GM19438 (cell line): Measurements from ENCODE around the gene LARP4B.

Experiments used
- ATAC-seq: cut with Tn5 transposase; IDR thresholded peaks from one replicate; pipeline ENCODE4 v1.9.1; 2021; ENCODE audit warnings: low read depth; ENCODE audit not compliant: unreplicated experiment

Gene LARP4B

DNA sequence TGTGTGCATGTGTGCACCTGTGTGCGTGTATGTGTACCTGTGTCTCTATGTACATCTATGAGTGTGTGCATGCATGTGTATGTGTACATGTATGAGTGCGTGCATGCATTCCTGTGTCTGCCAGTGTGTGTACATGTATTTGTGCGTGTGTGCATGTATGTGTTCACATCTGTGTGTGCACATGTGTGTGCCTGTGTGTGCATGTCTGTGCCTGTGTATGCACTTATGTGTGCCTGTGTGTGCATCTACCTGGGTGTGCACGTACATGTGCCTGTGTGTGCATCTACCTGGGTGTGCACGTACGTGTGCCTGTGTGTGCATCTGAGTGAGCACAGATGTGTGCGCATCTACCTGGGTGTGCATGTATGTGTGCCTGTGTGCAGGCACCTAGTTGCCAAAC, 139.9 kb downstream of the LARP4B start:
- ATAC-seq: no peak

DNA sequence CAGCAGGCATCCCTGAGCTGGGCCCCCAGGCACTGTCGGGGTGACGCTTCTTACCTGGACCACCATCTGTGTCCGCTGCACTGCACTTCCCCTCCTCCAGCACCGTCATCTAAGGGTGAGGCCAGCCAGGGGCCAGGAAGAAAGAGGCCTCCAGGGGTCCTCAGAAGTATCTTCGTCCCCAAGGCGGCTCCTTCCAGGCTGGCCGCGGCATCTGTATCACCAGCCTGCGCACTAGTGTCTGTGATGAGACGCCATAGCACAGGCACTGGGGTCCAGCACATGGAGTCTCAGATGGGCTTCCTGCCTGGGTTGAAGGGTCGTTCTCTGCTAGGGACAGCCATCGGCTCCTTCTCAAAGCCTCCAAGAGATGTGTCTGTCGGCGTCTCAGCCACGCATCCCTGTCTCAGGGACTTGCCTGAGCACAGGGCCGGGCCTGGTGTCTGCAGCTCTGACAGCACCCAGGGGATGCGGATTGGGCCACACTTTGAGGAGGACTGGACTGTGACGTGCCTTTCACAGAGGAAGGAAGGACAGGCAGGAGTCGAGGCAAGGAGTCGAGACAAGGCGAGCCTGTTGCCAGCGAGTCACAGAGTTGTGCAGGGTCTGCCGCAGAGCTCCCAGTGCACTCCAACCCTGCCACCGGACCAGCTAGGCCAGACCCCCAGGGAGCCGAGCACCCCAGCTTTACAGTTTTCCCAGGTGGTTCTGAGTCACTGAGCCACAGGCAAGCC, 140.5 kb downstream of the LARP4B start:
- ATAC-seq: no peak

DNA sequence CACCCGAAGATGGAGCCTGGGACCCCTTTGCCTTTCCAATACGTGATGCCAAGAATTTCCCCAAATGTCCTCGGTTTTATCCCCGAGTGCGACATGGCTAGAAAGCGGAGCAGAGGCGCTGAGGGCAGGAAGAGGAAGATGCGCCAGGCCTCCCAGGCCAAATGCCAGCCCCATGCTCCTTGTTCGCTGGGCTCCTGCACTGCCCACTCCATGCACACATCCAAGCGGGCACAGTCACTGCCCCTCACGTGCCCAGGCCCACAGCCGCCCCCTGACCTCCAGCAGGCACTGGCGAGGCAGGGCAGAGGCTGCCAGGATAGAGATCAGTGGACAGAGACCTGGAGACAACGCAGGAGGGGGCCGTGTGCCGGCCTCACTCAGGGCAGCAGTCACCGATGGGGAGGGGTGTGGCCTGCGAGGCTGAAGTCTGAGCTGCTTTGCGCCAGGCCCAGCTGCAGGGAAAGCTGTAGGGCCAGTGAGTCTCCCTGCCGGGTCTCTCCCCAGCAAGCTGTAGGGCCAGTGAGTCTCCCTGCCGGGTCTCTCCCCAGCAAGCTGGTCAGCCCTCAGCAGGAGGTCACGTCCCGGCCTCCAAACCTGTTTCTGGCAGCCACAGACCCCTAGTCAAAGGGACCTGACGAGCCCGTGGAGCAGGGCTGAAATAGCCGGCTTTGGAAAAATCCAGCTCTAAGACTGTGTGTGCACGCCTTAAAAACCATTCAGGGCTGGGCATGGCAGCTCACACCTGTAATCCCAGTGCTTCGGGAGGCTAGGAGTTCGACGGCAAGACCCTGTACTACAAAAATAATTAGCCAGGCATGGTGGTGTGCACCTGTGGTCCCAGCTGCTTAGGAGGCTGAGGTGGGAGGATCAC, 141.4 kb downstream of the LARP4B start:
- no peak for ATAC-seq

DNA sequence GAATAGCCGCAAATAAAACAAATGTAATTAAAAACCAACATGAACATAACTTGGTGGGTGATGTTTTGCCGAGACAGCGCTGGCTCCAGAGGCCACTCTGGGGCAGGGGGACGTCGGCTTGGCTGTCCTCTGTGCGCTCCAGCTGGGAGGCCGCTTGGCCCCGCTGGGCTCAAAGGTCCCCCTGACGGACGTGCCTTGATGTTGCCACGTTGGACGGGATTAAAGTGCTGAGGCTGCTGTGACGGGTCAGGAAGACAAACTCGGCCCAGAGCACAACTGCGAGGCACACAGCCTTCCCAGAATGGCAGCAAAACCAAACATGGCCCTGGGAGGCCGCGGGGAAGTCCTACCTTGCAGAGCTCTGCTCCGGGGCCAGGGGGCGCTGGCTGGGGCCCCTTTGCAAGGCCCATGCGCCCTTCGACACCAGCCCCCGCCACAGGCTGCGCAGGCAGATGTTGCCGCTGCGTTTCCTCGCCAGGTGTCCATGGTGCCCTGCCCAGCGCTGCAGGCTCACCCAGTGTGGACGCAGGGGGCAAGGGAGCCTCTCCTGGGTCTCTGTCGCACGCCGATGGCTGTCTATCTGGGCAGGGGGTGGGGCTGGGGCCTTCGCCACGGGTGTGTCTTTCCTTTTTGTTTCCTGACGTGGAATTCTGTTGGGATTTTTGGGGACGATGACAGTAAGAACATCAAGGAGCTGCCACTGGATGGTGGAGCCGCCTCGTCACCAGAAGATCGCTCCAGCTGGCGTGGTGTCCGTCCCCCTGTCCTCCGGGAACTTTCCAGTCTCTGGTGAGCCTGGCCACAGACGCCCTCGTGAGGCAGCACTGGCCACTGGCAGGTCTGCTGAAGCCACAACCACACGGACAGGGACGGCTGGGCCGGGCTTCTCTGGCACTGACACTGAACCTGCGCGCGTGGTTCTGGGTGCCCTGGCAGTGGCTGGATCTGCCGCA, 142.4 kb downstream of the LARP4B start:
- ATAC-seq: no peak

DNA sequence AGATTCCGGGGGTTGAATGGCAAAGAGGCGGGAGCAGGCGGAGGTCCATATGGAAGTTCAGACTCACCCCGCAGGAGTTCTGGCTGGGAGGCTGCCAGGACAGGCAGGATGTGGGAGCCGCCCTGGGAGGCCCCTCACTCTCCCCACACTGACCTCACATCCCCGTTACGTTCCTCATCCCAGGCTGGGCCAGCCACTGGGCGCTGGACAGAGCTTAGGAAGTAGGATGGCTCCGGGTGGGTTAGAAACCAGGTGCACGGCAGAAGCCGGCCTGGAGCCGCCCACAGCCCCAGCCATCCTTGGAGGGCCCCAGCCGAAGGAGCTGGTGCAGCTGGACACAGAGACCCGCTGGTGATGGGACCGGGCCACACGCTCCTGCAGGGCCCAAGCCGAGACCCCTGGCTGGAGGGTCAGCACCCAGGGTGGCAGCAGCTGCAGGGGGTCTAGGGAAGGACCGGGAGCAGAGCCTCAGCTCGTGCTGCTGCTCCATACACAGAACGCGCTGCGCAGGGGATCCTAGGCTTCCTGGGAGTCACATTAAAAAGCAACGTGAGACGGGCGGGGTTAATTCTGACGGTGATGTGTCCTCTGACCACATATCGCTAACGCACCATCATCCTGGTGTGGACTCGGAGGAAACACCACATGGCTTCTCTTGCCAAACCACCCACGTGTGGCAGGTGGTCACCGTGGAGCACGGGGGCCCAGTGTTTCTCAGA, 143.4 kb downstream of the LARP4B start:
- ATAC-seq: no peak

DNA sequence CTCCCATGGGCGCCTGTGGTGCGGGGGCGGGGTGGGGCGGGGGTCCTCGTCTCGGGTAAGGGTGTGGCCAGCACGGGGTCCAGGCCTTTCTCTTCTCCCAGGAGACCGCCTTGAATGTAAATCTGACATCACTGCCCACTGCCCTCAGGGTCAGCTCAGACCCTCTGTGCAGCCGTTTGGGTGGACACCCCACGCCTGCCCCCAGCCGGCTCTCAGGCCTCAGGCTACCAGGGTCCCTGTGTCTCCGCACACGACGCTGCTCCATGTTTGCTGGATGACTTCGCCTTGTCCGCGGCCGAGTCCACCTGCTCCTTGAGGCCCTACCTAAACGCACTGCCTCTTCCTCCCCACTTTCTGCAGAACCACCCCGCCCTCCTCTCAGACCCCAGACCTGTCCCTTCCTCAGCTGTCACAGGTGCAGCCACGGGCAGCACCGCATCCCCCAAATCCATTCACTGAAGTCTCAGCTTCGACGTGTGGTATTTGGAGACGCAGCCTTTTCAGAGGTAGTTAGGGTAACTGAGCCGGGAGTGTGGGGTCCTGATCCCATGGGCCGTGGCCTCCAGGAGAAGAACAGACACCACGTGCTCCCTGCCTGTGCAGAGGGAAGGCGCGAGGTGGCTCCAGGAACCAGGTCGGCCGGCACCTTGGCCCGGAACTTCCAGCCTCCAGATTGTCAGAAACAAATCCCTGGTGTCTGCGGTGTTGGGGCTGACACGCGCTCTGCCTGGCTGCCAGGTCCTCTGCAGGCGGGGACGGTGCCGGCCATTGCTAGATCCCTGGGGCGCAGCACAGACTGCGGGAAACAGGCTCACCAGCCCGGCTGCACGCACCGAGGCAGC, 144.7 kb downstream of the LARP4B start:
- ATAC-seq: no peak

DNA sequence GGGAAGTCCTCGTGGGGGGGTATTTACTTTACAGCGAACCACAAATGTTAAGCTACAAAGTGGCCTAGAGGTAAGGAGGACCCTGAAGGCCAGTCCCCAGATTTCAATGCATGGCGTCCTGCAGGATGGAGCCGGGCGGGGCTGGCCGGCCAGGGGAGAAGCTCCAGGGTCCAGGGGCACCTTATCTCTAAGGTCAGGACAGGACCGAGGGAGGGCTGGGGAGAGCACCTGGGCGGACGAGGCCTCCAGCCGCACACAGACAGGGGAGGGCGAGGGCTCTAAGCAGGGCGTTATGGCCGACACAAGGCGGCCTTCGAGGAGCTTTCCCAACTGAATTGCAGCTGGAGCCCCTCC, 145.7 kb downstream of the LARP4B start:
- ATAC-seq: no peak

DNA sequence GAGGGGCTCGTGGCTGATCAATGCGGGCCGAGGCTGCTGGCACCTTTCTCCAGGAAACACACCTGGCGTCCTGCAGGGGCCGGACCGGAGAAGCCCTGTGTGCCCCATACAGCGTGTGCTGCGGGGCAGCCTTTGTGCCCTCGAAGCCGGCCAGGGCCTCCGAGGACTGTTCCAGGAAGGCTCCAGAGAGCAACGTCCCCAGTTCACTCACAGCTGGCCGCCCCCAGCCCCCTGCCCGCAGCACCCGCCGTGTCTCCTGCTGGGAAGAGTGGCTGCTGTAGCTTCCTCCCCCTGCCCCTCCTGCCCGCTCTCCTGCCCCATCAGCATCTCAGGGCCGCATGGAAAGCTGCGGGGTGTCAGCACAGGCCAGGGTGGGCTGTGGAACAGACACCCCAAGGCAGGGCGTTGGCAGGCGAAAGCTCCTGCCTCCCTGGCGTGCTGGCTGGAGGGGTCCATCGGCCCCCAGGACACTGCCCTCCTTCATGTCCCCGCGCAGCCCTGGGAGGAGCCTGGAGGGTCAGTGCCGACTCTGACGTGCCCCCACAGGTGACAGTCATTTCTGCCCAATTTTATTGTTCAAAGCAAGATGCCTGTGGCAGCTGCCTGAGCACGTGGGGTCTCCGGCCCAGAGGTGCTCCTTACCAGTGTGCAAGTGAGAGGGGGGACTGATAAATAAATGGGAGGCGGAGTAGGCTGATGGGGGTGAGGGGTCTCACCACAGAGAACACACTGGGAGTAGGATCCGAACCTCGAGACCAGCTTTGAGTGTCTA, 146.2 kb downstream of the LARP4B start:
- ATAC-seq: no peak

DNA sequence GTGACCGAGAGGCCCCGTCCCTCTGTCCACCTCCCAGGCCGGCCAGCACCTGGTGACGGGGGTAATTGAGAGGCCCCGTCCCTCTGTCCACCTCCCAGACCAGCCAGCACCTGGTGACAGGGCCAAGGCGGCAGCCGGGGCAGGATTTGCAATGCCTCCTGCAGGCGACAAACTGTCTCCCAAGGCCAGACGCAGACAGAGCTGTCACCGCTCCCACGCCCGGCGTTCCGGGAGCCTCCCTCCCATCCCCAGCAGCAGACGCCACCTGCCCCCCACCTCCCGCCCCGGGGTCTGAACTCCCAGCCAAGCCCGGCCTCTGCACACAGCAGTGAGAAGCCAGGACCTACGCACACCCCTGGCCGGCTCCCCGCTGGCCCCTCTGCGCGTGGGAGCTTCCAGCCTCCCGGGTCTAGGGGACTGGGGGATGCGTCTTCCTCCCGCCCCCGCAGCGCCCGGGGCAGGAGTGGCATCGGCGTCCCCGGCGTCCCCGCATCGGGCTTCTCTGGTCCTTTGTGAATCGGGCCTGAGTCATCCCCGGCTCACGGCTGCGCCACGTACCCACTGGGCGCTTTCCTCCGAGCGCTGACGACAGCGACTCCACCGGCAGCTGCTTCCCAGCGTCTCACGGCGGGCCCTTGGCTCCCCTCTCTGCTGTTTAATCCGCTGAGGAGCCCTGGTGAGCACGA, 147.0 kb downstream of the LARP4B start:
- no peak for ATAC-seq

DNA sequence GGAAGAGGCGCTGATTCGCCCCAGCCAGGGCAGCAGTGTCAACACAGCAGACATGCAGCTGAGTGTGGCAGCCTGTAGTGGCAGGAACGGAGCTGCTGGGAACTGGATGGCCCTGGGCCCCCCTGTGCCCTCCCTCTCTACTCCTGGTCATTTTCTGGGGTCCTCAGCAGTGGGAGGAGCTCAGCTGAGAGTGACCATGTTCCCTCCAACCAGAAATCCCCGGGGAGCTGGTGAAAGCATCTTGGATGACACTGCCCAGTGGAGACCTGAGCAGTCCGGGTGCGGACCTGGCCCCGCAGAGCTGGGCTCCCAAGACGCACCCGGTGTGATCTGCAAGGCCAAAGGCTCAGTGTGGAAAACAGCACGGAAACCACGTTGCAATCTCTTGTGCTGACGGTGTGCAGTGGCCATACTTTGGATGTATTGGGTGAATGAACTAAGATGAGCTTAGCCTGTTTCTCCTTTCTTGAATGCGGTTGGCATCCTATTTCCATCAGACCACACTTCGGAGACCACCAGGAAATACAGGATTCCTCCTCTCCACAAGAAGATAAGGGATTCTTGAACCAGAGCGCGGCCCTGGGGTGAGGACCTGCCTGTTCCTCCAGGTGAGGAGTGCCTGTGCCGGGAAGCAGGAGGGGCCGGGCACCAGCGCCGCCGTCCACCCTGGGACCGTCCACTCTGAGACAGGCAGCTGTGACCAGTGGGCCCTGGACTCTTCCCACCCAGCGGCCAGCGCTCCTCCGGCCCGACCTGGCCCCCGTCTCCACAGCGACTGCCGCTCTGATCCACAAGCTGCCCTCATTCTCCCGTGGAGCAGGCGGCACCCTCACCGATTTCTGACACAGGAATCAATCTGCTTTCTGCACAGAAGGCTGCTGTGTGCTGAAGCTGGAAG, 148.5 kb downstream of the LARP4B start:
- ATAC-seq: no peak

DNA sequence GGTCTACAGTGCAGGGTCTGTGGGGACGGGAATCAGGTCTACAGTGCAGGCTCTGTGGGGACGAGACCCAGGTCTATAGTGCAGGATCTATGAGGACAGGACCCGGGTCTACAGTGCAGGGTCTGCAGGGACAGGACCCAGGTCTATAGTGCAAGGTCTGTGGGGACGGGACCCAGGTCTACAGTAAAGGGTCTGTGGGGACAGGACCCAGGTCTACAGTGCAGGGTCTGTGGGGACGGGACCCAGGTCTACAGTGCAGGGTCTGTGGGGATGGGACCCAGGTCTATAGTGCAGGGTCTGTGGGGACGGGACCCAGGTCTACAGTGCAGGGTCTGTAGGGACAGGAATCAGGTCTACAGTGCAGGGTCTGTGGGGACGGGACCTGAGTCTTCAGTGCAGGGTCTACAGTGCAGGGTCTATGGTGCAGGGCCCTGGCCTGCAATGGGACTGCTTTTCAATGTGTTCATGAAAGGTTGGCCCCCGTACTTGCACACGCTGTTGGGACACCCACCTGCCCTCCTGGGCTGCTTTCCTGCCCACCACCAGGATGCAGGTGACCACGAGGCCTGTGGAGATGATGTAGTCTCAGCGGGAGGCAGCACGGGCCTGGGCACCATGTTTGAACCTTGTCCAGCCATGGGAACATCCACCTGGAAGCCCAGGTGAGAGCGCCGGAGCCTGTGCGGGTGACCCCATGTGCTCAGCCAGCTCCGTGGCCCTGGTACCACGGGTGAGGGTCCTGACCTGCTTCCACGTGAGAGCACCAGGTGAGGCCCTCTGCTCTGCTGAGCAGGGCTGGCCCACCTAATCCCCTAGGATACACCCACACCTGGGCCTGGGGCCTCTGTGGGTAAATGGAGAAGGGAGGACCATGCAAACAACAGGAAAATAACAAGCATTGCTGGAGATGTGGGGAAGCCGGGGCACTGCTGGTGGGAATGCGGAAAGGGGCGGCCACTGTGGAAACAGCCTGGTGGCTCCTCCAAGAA, 150.7 kb downstream of the LARP4B start:
- ATAC-seq: no peak

DNA sequence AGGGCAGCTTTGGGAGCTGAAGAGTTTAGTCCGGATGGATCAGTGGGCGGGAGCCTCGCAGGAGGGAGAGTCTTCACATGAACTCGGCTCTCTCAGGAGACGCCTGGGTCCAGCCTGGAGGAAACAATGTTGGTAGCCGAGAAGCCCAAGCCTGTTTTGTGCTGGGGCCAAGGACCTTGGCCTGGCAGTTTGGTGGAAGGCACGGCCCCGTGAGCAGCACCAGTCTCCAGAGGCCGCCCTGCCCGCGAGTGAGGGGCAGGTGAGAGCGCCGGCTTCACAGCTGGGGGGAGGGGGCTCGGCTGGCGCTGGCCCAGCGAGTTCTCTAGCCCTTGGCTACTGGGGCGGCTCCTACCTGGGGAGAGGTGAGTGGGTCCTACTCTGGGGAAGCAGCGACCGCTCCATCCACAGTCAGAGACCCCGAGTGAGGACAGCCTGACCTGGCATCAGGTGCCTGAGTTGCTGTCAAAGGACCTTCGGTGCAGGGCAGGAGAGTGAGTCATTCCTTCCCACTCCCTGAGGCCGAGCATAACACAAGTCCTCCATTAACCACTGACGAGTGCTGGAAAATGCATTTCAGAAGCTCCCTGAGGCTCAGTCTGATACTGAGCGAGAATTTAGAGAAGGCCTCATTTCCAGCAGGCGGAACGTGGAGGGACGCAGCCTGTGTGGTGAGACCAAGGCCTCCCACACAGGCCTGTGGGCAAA, 152.7 kb downstream of the LARP4B start:
- ATAC-seq: no peak

DNA sequence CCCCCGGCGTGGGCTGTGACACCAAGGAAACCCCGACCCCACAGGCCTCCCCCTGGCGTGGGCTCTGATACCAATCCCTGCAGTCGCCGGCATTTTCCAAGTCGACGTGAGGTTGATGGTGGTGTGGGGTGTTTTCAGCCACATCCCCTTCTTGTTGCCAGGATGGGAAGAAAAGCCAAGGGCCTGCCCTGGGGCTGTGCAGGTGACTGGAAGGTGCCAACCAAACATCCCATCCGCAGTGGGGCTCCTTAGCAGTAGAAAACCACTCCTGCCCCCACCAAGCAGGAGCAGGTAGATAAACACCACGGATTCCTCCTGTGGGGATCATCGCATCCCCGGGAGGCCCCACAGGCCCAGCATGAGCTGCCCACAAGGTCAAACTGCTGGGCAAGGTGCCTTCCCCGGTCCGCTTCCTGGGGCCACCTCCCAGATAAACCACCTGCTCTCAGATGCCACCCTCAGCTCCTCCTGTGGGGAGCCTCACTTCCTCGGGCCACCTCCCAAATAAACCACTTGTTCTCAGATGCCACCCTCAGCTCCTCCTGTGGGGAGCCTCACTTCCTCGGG, 153.5 kb downstream of the LARP4B start:
- no peak for ATAC-seq

DNA sequence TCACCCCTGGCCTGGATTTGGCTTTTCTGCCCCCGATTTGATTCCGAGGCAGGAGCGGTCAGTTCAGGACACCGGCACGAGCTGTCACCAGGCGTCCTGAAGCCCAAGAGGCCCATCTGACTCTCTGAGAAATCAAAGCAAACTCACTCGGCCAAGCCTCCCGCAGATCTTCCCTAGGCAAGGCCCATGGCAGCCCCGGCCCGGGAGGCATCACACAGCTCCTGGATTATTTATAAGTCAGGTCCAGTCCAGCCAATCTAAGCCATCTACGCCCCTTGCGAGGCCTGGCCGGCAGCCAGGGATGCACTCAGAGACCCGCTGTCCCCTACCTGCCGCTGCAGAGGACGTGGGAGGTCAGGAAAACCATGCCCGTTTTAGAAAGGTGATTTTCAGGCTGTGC, 154.7 kb downstream of the LARP4B start:
- no peak for ATAC-seq
